Panc1 (cell line): ENCODE results near the gene DIP2C. TPM values are rescaled to one million over a fixed set of nuclear protein-coding genes. Genes with fewer than 3 reads are reported as not detected.

Source experiments
- ATAC-seq: fragments of 200-7000 bp; cut with Tn5 transposase; 2 replicates; pipeline ENCODE4 v1.9.1; 2020; ENCODE audit warnings: mild to moderate bottlenecking, moderate library complexity
- BruUV-seq: library from RNA; stranded (reverse); fragments of 400-500 nt; replicated peaks from 2 replicates; lab custom pipeline; 2021; lab: Mats Ljungman, UMichigan
- CTCF ChIA-PET: fragments of 300-600 bp; sonication (Branson Sonifier 250); formaldehyde crosslinking; loops from one replicate; lab custom pipeline; 2022; ENCODE audit warnings: antibody characterized with exemption; lab: Charles Lee
- POLR2A ChIA-PET: fragments of 300-600 bp; sonication (Branson Sonifier 250); formaldehyde crosslinking; loops from one replicate; lab custom pipeline; 2022; ENCODE audit warnings: antibody characterized with exemption; lab: Charles Lee
- DNase-seq: peaks from one replicate; pipeline ENCODE4 v3.0.0-alpha.2; 2010; ENCODE audit warnings: low read depth, low spot score
- H3K27ac ChIP-seq: 2 replicates; pipeline ENCODE4 v1.5.1; 2011; ENCODE audit warnings: mild to moderate bottlenecking, low read length, inconsistent platforms
- H3K27me3 ChIP-seq: fragments of 200-500 bp; sonication (Bioruptor generic); 2 replicates; pipeline ENCODE4 v1.6.0; 2014; ENCODE audit warnings: low read length, inconsistent platforms; ENCODE audit not compliant: control insufficient read depth, insufficient read depth
- H3K36me3 ChIP-seq: fragments of 200-500 bp; sonication (Bioruptor generic); 2 replicates; pipeline ENCODE4 v1.5.1; 2014; ENCODE audit warnings: inconsistent platforms, mild to moderate bottlenecking, low read length, moderate library complexity; ENCODE audit not compliant: control insufficient read depth, insufficient read depth
- H3K4me1 ChIP-seq: 2 replicates; pipeline ENCODE4 v1.5.1; 2011; ENCODE audit warnings: inconsistent platforms, mild to moderate bottlenecking, low read length, moderate library complexity; ENCODE audit not compliant: control insufficient read depth, insufficient read depth
- H3K4me3 ChIP-seq, 2 experiments: 2 replicates each; pipeline ENCODE4 v1.5.1; 2011 to 2012; ENCODE audit warnings: low read depth in 2 of 2, low read length in 2 of 2, mild to moderate bottlenecking in 2 of 2, inconsistent platforms in 1 of 2, moderate library complexity in 1 of 2
- H3K9me3 ChIP-seq: fragments of 200-500 bp; sonication (Bioruptor generic); 2 replicates; pipeline ENCODE4 v1.5.1; 2014; ENCODE audit warnings: low read depth, mild to moderate bottlenecking, inconsistent platforms, low read length, moderate library complexity; ENCODE audit not compliant: control insufficient read depth, insufficient read depth
- POLR2AphosphoS5 ChIP-seq: IDR thresholded peaks from 2 replicates; pipeline ENCODE4 v1.6.1; 2012; ENCODE audit warnings: mild to moderate bottlenecking, low read depth, low read length, moderate library complexity
- REST ChIP-seq, 2 experiments: IDR thresholded peaks; 2 replicates each; pipeline ENCODE4 v1.6.1; 2011 to 2012; ENCODE audit warnings: low read depth in 2 of 2, control low read depth in 1 of 2, low read length in 1 of 2, mild to moderate bottlenecking in 1 of 2, moderate library complexity in 1 of 2; ENCODE audit not compliant: insufficient read depth in 1 of 2
- SIN3A ChIP-seq: IDR thresholded peaks from 2 replicates; pipeline ENCODE4 v1.6.1; 2012; ENCODE audit warnings: low read depth, mild to moderate bottlenecking, low read length, moderate library complexity, borderline replicate concordance; ENCODE audit not compliant: insufficient read depth
- TCF7L2 ChIP-seq: IDR thresholded peaks from 2 replicates; pipeline ENCODE4 v1.6.1; 2011; ENCODE audit warnings: mild to moderate bottlenecking, low read depth, low read length, inconsistent platforms
- in situ Hi-C: cut with HindIII; loops from 2 replicates; pipeline ENCODE4 v1.10.0; 2016; ENCODE audit warnings: low sequenced_read_pairs, low pct_unique_long_range_greater_than_20kb
- intact Hi-C: fragments of 100-400 bp; cut with micrococcal nuclease; formaldehyde crosslinking; loops from one replicate; pipeline ENCODE4 v1.10.0; 2022; ENCODE audit not compliant: unreplicated experiment
- total RNA-seq: library from RNA; stranded (reverse); gene quantifications from one replicate; pipeline ENCODE4 v1.2.1, GENCODE V29; 2021; ENCODE audit not compliant: unreplicated experiment
- TF ChIP-seq, protein P1 (sequence below): fragments of 450-650 bp; IDR thresholded peaks from 2 replicates; pipeline ENCODE4 v1.5.1; 2017; ENCODE audit warnings: mild to moderate bottlenecking

The DIP2C gene
- total RNA-seq, 1 experiment from 2014 or later, result 13.2 TPM

GRCh38 chr10:629186-629998 lies 60.1 kb downstream of the DIP2C start:
- intact Hi-C loops (no loop called here), in situ Hi-C loops (no loop called here)
- H3K27ac ChIP-seq, result no peak overlapping the region
- TF ChIP-seq, protein P1, sequence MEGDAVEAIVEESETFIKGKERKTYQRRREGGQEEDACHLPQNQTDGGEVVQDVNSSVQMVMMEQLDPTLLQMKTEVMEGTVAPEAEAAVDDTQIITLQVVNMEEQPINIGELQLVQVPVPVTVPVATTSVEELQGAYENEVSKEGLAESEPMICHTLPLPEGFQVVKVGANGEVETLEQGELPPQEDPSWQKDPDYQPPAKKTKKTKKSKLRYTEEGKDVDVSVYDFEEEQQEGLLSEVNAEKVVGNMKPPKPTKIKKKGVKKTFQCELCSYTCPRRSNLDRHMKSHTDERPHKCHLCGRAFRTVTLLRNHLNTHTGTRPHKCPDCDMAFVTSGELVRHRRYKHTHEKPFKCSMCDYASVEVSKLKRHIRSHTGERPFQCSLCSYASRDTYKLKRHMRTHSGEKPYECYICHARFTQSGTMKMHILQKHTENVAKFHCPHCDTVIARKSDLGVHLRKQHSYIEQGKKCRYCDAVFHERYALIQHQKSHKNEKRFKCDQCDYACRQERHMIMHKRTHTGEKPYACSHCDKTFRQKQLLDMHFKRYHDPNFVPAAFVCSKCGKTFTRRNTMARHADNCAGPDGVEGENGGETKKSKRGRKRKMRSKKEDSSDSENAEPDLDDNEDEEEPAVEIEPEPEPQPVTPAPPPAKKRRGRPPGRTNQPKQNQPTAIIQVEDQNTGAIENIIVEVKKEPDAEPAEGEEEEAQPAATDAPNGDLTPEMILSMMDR, result no peak
- no peak for TF ChIP-seq SIN3A
- no peak for TF ChIP-seq POLR2AphosphoS5
- TF ChIP-seq REST (IDR thresholded peaks at IDR 0.05; ENCODE audit: insufficient read depth in 1 of 2, low read depth in 2 of 2, low read length in 1 of 2), result no peak
- no peak for TF ChIP-seq TCF7L2
- no peak overlapping the region for H3K4me3 ChIP-seq
- H3K4me1 ChIP-seq, result peaks cover 8% of the 10 kb centered on the region
- H3K27me3 ChIP-seq, result no peaks in the 10 kb centered on the region
- no peaks in the 10 kb centered on the region for H3K9me3 ChIP-seq
- ChIA-PET POLR2A (no interaction called here), CTCF (no interaction called here)
- BruUV-seq, result no TSS peak
- ATAC-seq (no peak), DNase-seq (no peak)
- H3K36me3 ChIP-seq, result no peaks in the 10 kb centered on the region

DNA sequence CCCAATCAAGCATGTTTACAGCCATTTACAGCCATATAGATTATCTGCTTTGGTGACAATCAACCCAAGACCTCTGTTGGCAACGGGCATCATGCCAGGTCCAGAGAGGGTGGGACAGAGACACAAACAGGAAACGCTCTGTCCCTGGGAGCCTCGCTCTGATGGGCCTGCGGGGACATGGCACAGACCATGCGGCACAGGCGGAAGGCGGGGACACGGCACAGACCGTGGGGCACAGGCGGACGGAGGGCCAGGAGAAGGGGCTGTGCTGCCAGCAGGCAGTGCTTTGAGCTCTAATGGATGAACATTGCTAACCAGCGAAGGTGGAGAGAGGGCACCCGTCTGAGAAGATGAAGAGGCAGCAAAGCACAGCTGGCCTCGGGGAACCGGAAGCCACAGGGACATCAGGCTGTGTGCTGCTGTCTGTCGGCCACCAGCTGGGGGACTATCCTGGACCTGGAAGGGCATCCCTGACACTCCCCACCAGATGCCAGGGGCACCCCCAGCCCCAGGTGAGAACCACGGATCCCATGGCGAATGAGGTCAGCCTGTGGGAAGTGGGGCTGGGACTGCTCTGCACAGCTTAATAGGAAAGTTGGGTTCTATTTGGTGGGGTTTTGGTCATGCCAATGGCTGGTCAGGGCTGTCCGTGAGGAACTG lies 61.0 kb downstream of the DIP2C start:
- no TSS peak for BruUV-seq
- ATAC-seq, result no peak

More for the DNA sequence above, 61.0 kb downstream of the DIP2C start:
- Histone ChIP-seq H3K27me3 (no peaks in the 10 kb centered on the region), H3K9me3 (no peaks in the 10 kb centered on the region), H3K4me3 (no peak overlapping the region), H3K4me1 (peaks cover 16% of the 10 kb centered on the region), H3K36me3 (no peaks in the 10 kb centered on the region), H3K27ac (no peak overlapping the region)
- TF ChIP-seq REST (IDR thresholded peaks at IDR 0.05; ENCODE audit: insufficient read depth in 1 of 2, low read depth in 2 of 2, low read length in 1 of 2) (no peak), TCF7L2 (no peak)
- ChIA-PET CTCF (no interaction called here), POLR2A (no interaction called here)
- DNase-seq, result no peak
- intact Hi-C loops, result no loop called here
- in situ Hi-C loops, result no loop called here
